ENCODE measurements around the gene CALML4. TPM values are rescaled to one million over a fixed set of nuclear protein-coding genes. Genes with fewer than 3 reads are reported as not detected.
"Not testable (repeated sequence)": the region's sequence is repeated elsewhere in the genome, so short reads cannot be mapped to it uniquely, and the experiment has no call there.

The CALML4 gene
- total RNA-seq, 4 donors from 2014 or later, result 2.6 to 9.3 (median 4.6) TPM

GRCh38 chr15:68228143-68228970 is 23.2 kb upstream of the CALML4 start:
- DNase-seq (ENCODE audit: low spot score in 2 of 2), result peak; percentile 14 to 78
- 35 to 38% methylated on average over 25 of the region's 25 CpGs for WGBS, 2 donors
- TF ChIP-seq POLR2A (IDR thresholded peaks at IDR 0.05) (no peak), CTCF (IDR thresholded peaks at IDR 0.05) (no peak)
- intact Hi-C loops (cut with DNase I; ENCODE audit: low total_unique reads), result no loop called here
- peak overlapping the region; percentile 78 for H3K4me3 ChIP-seq (ENCODE audit: low read depth, poor library complexity, severe bottlenecking)

- TF ChIP-seq POLR2A (IDR thresholded peaks at IDR 0.05) (no peak), CTCF (IDR thresholded peaks at IDR 0.05) (no peak)
- H3K4me3 ChIP-seq (ENCODE audit: low read depth, poor library complexity, severe bottlenecking), result no peak overlapping the region
- intact Hi-C loops (cut with DNase I; ENCODE audit: low total_unique reads), result no loop called here
- WGBS, 2 donors, result 82 to 83% methylated on average over 9 of the region's 9 CpGs
- peak in 1 of 2 donors; percentile 13 for DNase-seq (ENCODE audit: low spot score in 2 of 2)
Measured at GRCh38 chr15:68227643-68228142, 22.6 kb upstream of the CALML4 start.

- DNase-seq (ENCODE audit: low spot score in 2 of 2), result peak in 1 of 2 donors; percentile 64
- H3K4me3 ChIP-seq (ENCODE audit: low read depth, poor library complexity, severe bottlenecking); intact Hi-C loops (cut with DNase I; ENCODE audit: low total_unique reads): not testable (repeated sequence)
- 94 to 96% methylated on average over 4 of the region's 4 CpGs for WGBS, 2 donors
Measured at GRCh38 chr15:68225442-68225841, 20.3 kb upstream of the CALML4 start.

GRCh38 chr15:68224546-68225250 is 19.6 kb upstream of the CALML4 start:
- WGBS, 2 donors, result 80 to 83% methylated on average over 3 of the region's 3 CpGs
- peak in 1 of 2 donors; percentile 53 for DNase-seq (ENCODE audit: low spot score in 2 of 2)
- TF ChIP-seq CTCF (IDR thresholded peaks at IDR 0.05) (no peak), POLR2A (IDR thresholded peaks at IDR 0.05) (no peak)
- intact Hi-C loops (cut with DNase I; ENCODE audit: low total_unique reads), result no loop called here
- H3K4me3 ChIP-seq (ENCODE audit: low read depth, poor library complexity, severe bottlenecking), result no peak overlapping the region

GRCh38 chr15:68224108-68224507 is 19.0 kb upstream of the CALML4 start:
- 65 to 77% methylated on average over 3 of the region's 3 CpGs for WGBS, 2 donors
- H3K4me3 ChIP-seq (ENCODE audit: low read depth, poor library complexity, severe bottlenecking), result no peak overlapping the region
- peak in 1 of 2 donors; percentile 31 for DNase-seq (ENCODE audit: low spot score in 2 of 2)
- intact Hi-C loops (cut with DNase I; ENCODE audit: low total_unique reads), result no loop called here
- TF ChIP-seq POLR2A (IDR thresholded peaks at IDR 0.05), result no peak
- TF ChIP-seq CTCF (IDR thresholded peaks at IDR 0.05), result no peak

- intact Hi-C loops (cut with DNase I; ENCODE audit: low total_unique reads), result no loop called here
- TF ChIP-seq CTCF (IDR thresholded peaks at IDR 0.05), result no peak
- no peak for TF ChIP-seq POLR2A (IDR thresholded peaks at IDR 0.05)
- H3K4me3 ChIP-seq (ENCODE audit: low read depth, poor library complexity, severe bottlenecking), result no peak overlapping the region
- peak in 1 of 2 donors; percentile 14 for DNase-seq (ENCODE audit: low spot score in 2 of 2)
- WGBS, 2 donors, result 95 to 97% methylated on average over 6 of the region's 6 CpGs
Measured at GRCh38 chr15:68223171-68223570, 18.0 kb upstream of the CALML4 start.

- DNase-seq (ENCODE audit: low spot score in 2 of 2), result peak in 1 of 2 donors; percentile 56
- H3K4me3 ChIP-seq (ENCODE audit: low read depth, poor library complexity, severe bottlenecking); intact Hi-C loops (cut with DNase I; ENCODE audit: low total_unique reads): not testable (repeated sequence)
- 92% methylated on average over 18 of the region's 18 CpGs for WGBS, 2 donors
Measured at GRCh38 chr15:68222432-68222743, 17.3 kb upstream of the CALML4 start.

- intact Hi-C loops (cut with DNase I; ENCODE audit: low total_unique reads); H3K4me3 ChIP-seq (ENCODE audit: low read depth, poor library complexity, severe bottlenecking): not testable (repeated sequence)
- 86 to 94% methylated on average over 28 to 45 of the region's 55 CpGs for WGBS, 2 donors
- peak in 1 of 2 donors; percentile 77 for DNase-seq (ENCODE audit: low spot score in 2 of 2)
Measured at GRCh38 chr15:68221530-68222431, 16.6 kb upstream of the CALML4 start.

All from lower leg skin (tissue), 4 donors.